ENCODE results near the gene CAMK2D. TPM values are rescaled to one million over a fixed set of nuclear protein-coding genes. Genes with fewer than 3 reads are reported as not detected.

The CAMK2D gene
- total RNA-seq, 2 experiments from 2014 or later = 104 to 120 TPM

DNA sequence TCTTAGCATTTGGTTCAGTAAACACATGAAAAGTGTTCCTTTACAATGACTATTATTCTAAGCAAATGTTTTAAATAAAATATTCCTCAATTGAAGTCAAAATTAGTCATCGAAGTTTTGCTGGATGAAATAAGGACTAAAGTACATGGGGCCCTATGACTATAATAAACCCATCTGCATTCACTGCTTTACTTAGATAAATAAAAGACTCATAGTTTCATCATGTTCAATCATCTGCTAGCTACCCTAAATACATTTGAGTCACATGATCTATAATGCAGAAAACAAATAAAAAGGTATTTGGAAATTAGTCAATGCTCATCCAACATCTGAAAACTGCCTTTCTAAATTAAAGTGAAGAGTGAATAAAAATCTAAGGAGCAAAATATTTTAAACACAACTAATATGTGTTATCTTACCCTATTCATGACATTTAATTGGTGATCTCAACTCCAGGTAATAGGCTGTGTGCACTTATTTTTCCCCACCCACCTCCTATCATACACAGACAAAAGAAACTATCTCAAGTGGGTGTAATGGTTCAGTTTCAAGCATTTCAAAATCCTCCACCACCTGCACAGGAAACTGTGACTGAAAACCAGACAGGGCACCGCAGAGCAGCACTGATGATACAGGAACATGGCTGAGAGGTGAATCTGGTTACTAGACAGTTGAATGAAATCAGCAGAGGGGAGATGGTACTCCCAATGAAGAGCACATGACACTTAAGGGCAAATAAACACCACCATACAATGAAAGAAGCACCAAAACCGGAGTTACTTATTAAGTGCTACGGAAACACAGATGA, 78.6 kb downstream of the CAMK2D start:
- BruUV-seq (replicated peaks) = TSS peak; percentile 17
- no peak for TF ChIP-seq EZH2phosphoT487 (IDR thresholded peaks at IDR 0.05; ENCODE audit: borderline replicate concordance, low read depth, low read length)
- TF ChIP-seq, protein P1, sequence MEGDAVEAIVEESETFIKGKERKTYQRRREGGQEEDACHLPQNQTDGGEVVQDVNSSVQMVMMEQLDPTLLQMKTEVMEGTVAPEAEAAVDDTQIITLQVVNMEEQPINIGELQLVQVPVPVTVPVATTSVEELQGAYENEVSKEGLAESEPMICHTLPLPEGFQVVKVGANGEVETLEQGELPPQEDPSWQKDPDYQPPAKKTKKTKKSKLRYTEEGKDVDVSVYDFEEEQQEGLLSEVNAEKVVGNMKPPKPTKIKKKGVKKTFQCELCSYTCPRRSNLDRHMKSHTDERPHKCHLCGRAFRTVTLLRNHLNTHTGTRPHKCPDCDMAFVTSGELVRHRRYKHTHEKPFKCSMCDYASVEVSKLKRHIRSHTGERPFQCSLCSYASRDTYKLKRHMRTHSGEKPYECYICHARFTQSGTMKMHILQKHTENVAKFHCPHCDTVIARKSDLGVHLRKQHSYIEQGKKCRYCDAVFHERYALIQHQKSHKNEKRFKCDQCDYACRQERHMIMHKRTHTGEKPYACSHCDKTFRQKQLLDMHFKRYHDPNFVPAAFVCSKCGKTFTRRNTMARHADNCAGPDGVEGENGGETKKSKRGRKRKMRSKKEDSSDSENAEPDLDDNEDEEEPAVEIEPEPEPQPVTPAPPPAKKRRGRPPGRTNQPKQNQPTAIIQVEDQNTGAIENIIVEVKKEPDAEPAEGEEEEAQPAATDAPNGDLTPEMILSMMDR (conservative IDR thresholded peaks at IDR 0.05; ENCODE audit: low read length) = no peak
- Histone ChIP-seq H3K9me3 (ENCODE audit: low read length) (peaks cover 40% of the 10 kb centered on the region), H2AFZ (ENCODE audit: low read length) (peak overlapping the region; percentile 33; the same call in 1 of the 2 replicates), H3K36me3 (ENCODE audit: insufficient read depth, low read length) (peaks cover 79% of the 10 kb centered on the region), H3K9me2 (ENCODE audit: insufficient read depth, low read length) (no peaks in the 10 kb centered on the region), H3K79me2 (ENCODE audit: insufficient read depth, low read depth, low read length) (peaks cover 92% of the 10 kb centered on the region), H4K20me1 (ENCODE audit: insufficient read depth, low read length) (no peaks in the 10 kb centered on the region), H3K4me3 (ENCODE audit: low read depth, low read length, poor library complexity, severe bottlenecking) (peak overlapping the region; percentile 41), H3K27ac (ENCODE audit: low read depth, low read length, poor library complexity, severe bottlenecking) (peak overlapping the region; percentile 89), H3K4me1 (ENCODE audit: insufficient read depth, low read length, poor library complexity, severe bottlenecking) (peaks cover 53% of the 10 kb centered on the region), H3K4me2 (ENCODE audit: low read length) (peak overlapping the region; percentile 71)
- DNase-seq (ENCODE audit: low spot score) = peak; percentile 92
- CTCF ChIA-PET (ENCODE audit: unreplicated experiment) = no interaction called here
- intact Hi-C loops (cut with micrococcal nuclease; ENCODE audit: unreplicated experiment) = loop anchor here (1.0 to 5.0 kb wide), 4 partner anchors 44 to 136 kb away; partner anchors contain the start of gene CAMK2D
- POLR2A ChIA-PET = interaction anchor here (0.9 to 10.3 kb wide), 6 partner anchors 13 to 126 kb away, joined by 3 to 64 read pairs (median 4); no protein-coding TSS in a partner anchor

DNA sequence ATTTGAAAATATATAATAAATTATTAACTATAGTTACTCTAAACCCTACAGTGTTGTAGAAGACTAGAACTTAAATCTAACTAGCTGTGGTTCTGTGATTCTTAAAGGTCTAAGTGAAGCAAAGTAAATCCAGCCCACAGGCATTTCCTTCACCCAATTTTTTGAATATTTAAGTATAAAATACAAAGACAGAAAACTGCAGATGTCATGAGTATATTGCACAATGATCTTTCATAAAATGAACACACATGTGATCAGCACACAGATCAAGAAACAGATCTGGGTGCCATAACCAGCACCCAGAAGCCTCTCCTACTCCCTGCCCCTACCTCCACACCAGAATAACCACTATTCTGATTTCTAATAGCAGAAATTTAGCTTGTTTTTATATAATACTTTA, 82.9 kb downstream of the CAMK2D start:
- no peaks in the 10 kb centered on the region for H4K20me1 ChIP-seq (ENCODE audit: insufficient read depth, low read length)
- peaks cover 70% of the 10 kb centered on the region for H3K4me1 ChIP-seq (ENCODE audit: insufficient read depth, low read length, poor library complexity, severe bottlenecking)
- BruUV-seq (replicated peaks) = no TSS peak
- intact Hi-C loops (cut with micrococcal nuclease; ENCODE audit: unreplicated experiment) = no loop called here
- no peak for DNase-seq (ENCODE audit: low spot score)
- TF ChIP-seq, protein P1 (conservative IDR thresholded peaks at IDR 0.05; ENCODE audit: low read length) = no peak
- no peak for TF ChIP-seq EZH2phosphoT487 (IDR thresholded peaks at IDR 0.05; ENCODE audit: borderline replicate concordance, low read depth, low read length)
- peaks cover 81% of the 10 kb centered on the region for H3K36me3 ChIP-seq (ENCODE audit: insufficient read depth, low read length)
- no peak overlapping the region for H3K4me3 ChIP-seq (ENCODE audit: low read depth, low read length, poor library complexity, severe bottlenecking)
- no peak overlapping the region for H3K27ac ChIP-seq (ENCODE audit: low read depth, low read length, poor library complexity, severe bottlenecking)
- H3K4me2 ChIP-seq (ENCODE audit: low read length) = no peak overlapping the region
- H3K9me2 ChIP-seq (ENCODE audit: insufficient read depth, low read length) = no peaks in the 10 kb centered on the region
- POLR2A ChIA-PET = interaction anchor here (0.5 to 10.3 kb wide), 16 partner anchors 10 to 114 kb away, joined by 3 to 64 read pairs (median 4); no protein-coding TSS in a partner anchor
- CTCF ChIA-PET (ENCODE audit: unreplicated experiment) = no interaction called here
- H3K9me3 ChIP-seq (ENCODE audit: low read length) = peaks cover 34% of the 10 kb centered on the region
- no peak overlapping the region for H2AFZ ChIP-seq (ENCODE audit: low read length)
- H3K79me2 ChIP-seq (ENCODE audit: insufficient read depth, low read depth, low read length) = peaks cover 91% of the 10 kb centered on the region

DNA sequence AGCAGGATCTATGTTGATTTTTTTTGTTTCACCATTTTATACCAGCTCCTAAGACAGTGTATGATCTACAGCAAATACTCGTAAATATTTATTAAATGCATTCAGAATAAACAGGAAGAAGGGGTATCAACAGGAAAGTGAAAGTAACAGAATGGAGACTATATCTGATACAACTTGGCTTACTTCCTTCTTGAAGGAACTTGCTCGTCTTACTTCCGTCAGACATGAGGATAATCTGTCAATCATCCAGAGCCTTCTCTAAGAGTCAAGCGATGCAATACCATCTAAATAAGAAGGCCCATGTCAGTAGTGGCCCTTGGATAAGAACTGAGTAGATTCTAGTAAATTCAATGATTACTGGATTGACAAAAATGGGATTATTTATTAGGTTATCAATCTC, 84.2 kb downstream of the CAMK2D start:
- peaks cover 94% of the 10 kb centered on the region for H3K79me2 ChIP-seq (ENCODE audit: insufficient read depth, low read depth, low read length)
- H4K20me1 ChIP-seq (ENCODE audit: insufficient read depth, low read length) = no peaks in the 10 kb centered on the region
- peak overlapping the region; percentile 38 for H3K4me2 ChIP-seq (ENCODE audit: low read length)
- H3K27ac ChIP-seq (ENCODE audit: low read depth, low read length, poor library complexity, severe bottlenecking) = peak overlapping the region; percentile 45
- ChIA-PET CTCF (ENCODE audit: unreplicated experiment) (no interaction called here), POLR2A (interaction anchor here (1.0 to 10.3 kb wide), 11 partner anchors 9 to 116 kb away, joined by 3 to 64 read pairs (median 9); no protein-coding TSS in a partner anchor)
- H3K36me3 ChIP-seq (ENCODE audit: insufficient read depth, low read length) = peaks cover 81% of the 10 kb centered on the region
- no peaks in the 10 kb centered on the region for H3K9me2 ChIP-seq (ENCODE audit: insufficient read depth, low read length)
- peaks cover 29% of the 10 kb centered on the region for H3K9me3 ChIP-seq (ENCODE audit: low read length)
- intact Hi-C loops (cut with micrococcal nuclease; ENCODE audit: unreplicated experiment) = no loop called here
- H3K4me1 ChIP-seq (ENCODE audit: insufficient read depth, low read length, poor library complexity, severe bottlenecking) = peaks cover 65% of the 10 kb centered on the region
- no TSS peak for BruUV-seq (replicated peaks)
- H2AFZ ChIP-seq (ENCODE audit: low read length) = no peak overlapping the region
- TF ChIP-seq EZH2phosphoT487 (IDR thresholded peaks at IDR 0.05; ENCODE audit: borderline replicate concordance, low read depth, low read length) = no peak
- TF ChIP-seq, protein P1 (conservative IDR thresholded peaks at IDR 0.05; ENCODE audit: low read length) = no peak
- DNase-seq (ENCODE audit: low spot score) = peak; percentile 51
- peak overlapping the region; percentile 11 for H3K4me3 ChIP-seq (ENCODE audit: low read depth, low read length, poor library complexity, severe bottlenecking)

All from OCI-LY7 (cell line).